IMR-90 (cell line): ENCODE results near the gene EXOC6. TPM values are rescaled to one million over a fixed set of nuclear protein-coding genes. Genes with fewer than 3 reads are reported as not detected.

Experiments
- ATAC-seq: fragments of 200-7000 bp; cut with Tn5 transposase; 2 replicates; pipeline ENCODE4 v1.9.1; 2020; ENCODE audit warnings: low read depth, mild to moderate bottlenecking, moderate library complexity
- BruUV-seq: library from RNA; stranded (reverse); fragments of 400-500 nt; replicated peaks from 2 replicates; lab custom pipeline; 2021; lab: Mats Ljungman, UMichigan
- CTCF ChIA-PET: fragments of 300-600 bp; formaldehyde crosslinking; extraction: SDS; loops from one replicate; lab custom pipeline; 2021; ENCODE audit warnings: antibody characterized with exemption; lab: Yijun Ruan, JAX
- POLR2A ChIA-PET: fragments of 300-600 bp; sonication (Branson Sonifier 250); formaldehyde crosslinking; loops from one replicate; lab custom pipeline; 2022; ENCODE audit warnings: antibody characterized with exemption; ENCODE audit not compliant: unreplicated experiment; lab: Charles Lee
- DNase-seq: peaks from one replicate; pipeline ENCODE4 v3.0.0; 2013
- H2AFZ ChIP-seq: replicated peaks from 2 replicates; pipeline ENCODE3; 2013; ENCODE audit warnings: low read length, mild to moderate bottlenecking; ENCODE audit not compliant: poor library complexity
- H2AK5ac ChIP-seq: 2 replicates; pipeline ENCODE4 v1.6.1; 2013; ENCODE audit warnings: low read depth, low read length, inconsistent platforms
- H2AK9ac ChIP-seq: replicated peaks from 2 replicates; pipeline ENCODE3; 2013; ENCODE audit warnings: mild to moderate bottlenecking, low read depth, low read length, moderate library complexity; ENCODE audit not compliant: poor library complexity
- H2BK120ac ChIP-seq: 2 replicates; pipeline ENCODE4 v1.6.1; 2013; ENCODE audit warnings: low read depth, low read length, inconsistent platforms
- H2BK15ac ChIP-seq: 3 replicates; pipeline ENCODE4 v1.6.1; 2013; ENCODE audit warnings: low read depth, low read length, inconsistent platforms
- H2BK20ac ChIP-seq: 2 replicates; pipeline ENCODE4 v1.6.1; 2013; ENCODE audit warnings: low read depth, mild to moderate bottlenecking, inconsistent platforms, low read length, moderate library complexity
- H2BK5ac ChIP-seq: 2 replicates; pipeline ENCODE4 v1.6.1; 2013; ENCODE audit warnings: mild to moderate bottlenecking, low read depth, low read length, inconsistent platforms; ENCODE audit not compliant: poor library complexity, severe bottlenecking
- H3K14ac ChIP-seq: replicated peaks from 2 replicates; pipeline ENCODE4 v1.6.1; 2013; ENCODE audit warnings: low read depth, low read length, inconsistent platforms
- H3K18ac ChIP-seq: 2 replicates; pipeline ENCODE4 v1.6.1; 2013; ENCODE audit warnings: low read depth, low read length, control low read depth
- H3K23ac ChIP-seq: 2 replicates; pipeline ENCODE4 v1.6.1; 2013; ENCODE audit warnings: low read depth, low read length, inconsistent platforms
- H3K27ac ChIP-seq: 2 replicates; pipeline ENCODE4 v1.5.1; 2013; ENCODE audit warnings: mild to moderate bottlenecking, control low read depth, low read length; ENCODE audit not compliant: insufficient read depth
- H3K27me3 ChIP-seq: 2 replicates; pipeline ENCODE4 v1.6.1; 2013; ENCODE audit warnings: low read length; ENCODE audit not compliant: control insufficient read depth, insufficient read depth
- H3K36me3 ChIP-seq: 2 replicates; pipeline ENCODE4 v1.6.1; 2013; ENCODE audit warnings: low read length, mixed read lengths; ENCODE audit not compliant: control insufficient read depth, insufficient read depth
- H3K4ac ChIP-seq: 2 replicates; pipeline ENCODE4 v1.6.1; 2013; ENCODE audit warnings: low read depth, low read length, inconsistent platforms
- H3K4me1 ChIP-seq: 2 replicates; pipeline ENCODE4 v1.6.1; 2013; ENCODE audit warnings: low read length, mixed read lengths; ENCODE audit not compliant: control insufficient read depth, insufficient read depth
- H3K4me2 ChIP-seq: 2 replicates; pipeline ENCODE4 v1.6.1; 2013; ENCODE audit warnings: low read depth, mild to moderate bottlenecking, control low read depth, low read length, moderate library complexity
- H3K4me3 ChIP-seq: 2 replicates; pipeline ENCODE4 v1.5.1; 2013; ENCODE audit warnings: low read depth, mild to moderate bottlenecking, control low read depth, low read length, moderate library complexity; ENCODE audit not compliant: insufficient read depth
- H3K56ac ChIP-seq: 2 replicates; pipeline ENCODE4 v1.6.1; 2013; ENCODE audit warnings: low read length, inconsistent platforms; ENCODE audit not compliant: insufficient read depth; ENCODE audit errors: extremely low read depth
- H3K79me1 ChIP-seq, 2 experiments: 2 replicates each; pipeline ENCODE4 v1.6.1; 2013; ENCODE audit warnings: low read length in 2 of 2, inconsistent platforms in 1 of 2, low read depth in 1 of 2
- H3K9ac ChIP-seq: 2 replicates; pipeline ENCODE4 v1.6.1; 2013; ENCODE audit warnings: low read depth, low read length, control low read depth
- H3K9me1 ChIP-seq: 2 replicates; pipeline ENCODE4 v1.6.1; 2013; ENCODE audit warnings: low read length, inconsistent platforms; ENCODE audit not compliant: insufficient read depth
- H3K9me3 ChIP-seq: 2 replicates; pipeline ENCODE4 v1.6.1; 2013; ENCODE audit warnings: low read length; ENCODE audit not compliant: control insufficient read depth, insufficient read depth
- H4K20me1 ChIP-seq: 2 replicates; pipeline ENCODE4 v1.6.1; 2013; ENCODE audit warnings: low read length, inconsistent platforms; ENCODE audit not compliant: insufficient read depth
- H4K5ac ChIP-seq: 2 replicates; pipeline ENCODE4 v1.6.1; 2013; ENCODE audit warnings: mild to moderate bottlenecking, low read depth, low read length, control low read depth
- H4K8ac ChIP-seq, 2 experiments: 2 replicates each; pipeline ENCODE4 v1.6.1; 2013; ENCODE audit warnings: low read depth in 2 of 2, low read length in 2 of 2, control low read depth in 1 of 2, inconsistent platforms in 1 of 2
- H4K91ac ChIP-seq: 2 replicates; pipeline ENCODE4 v1.6.1; 2013; ENCODE audit warnings: low read depth, low read length, inconsistent platforms; ENCODE audit not compliant: insufficient read depth
- CTCF ChIP-seq: conservative IDR thresholded peaks from 2 replicates; pipeline ENCODE4 v1.5.1; 2012; ENCODE audit warnings: mild to moderate bottlenecking, low read depth, low read length, improper control_type of control experiment
- FOS ChIP-seq: fragments of 150-350 bp; IDR thresholded peaks from 2 replicates; pipeline ENCODE4 v1.6.1; 2016; ENCODE audit warnings: low read depth, low read length
- RAD21 ChIP-seq: IDR thresholded peaks from 2 replicates; pipeline ENCODE4 v1.6.1; 2012; ENCODE audit warnings: low read length, improper control_type of control experiment
- SMC3 ChIP-seq: fragments of 150-350 bp; IDR thresholded peaks from 2 replicates; pipeline ENCODE4 v1.6.1; 2016; ENCODE audit warnings: low read depth, mild to moderate bottlenecking, antibody characterized with exemption, low read length, moderate library complexity
- WGBS, 2 experiments: methylation state at CpG; one replicate each; pipeline versions ENCODE4 v1.1.5 to v1.1.7; 2013; ENCODE audit warnings: missing lambda C conversion rate in 2 of 2; ENCODE audit not compliant: insufficient read length in 1 of 2; ENCODE audit errors: extremely low coverage in 2 of 2; 5-methylcytosine and 5-hydroxymethylcytosine counted together
- dilution Hi-C: fragments of 300-500 bp; cut with HindIII; formaldehyde crosslinking; loops from one replicate; pipeline ENCODE4 v1.14.3; 2018; ENCODE audit warnings: low sequenced_read_pairs; ENCODE audit not compliant: unreplicated experiment
- in situ Hi-C: fragments of 300-500 bp; cut with MboI; formaldehyde crosslinking; loops from 3 replicates; pipeline ENCODE4 v1.14.3; 2019; ENCODE audit warnings: low sequenced_read_pairs, inconsistent platforms, mixed read lengths
- intact Hi-C: fragments of 100-400 bp; cut with micrococcal nuclease; formaldehyde crosslinking; loops from 2 replicates; pipeline ENCODE4 v1.10.0; 2022
- polyA plus RNA-seq, 3 experiments: library from polyadenylated mRNA; depleted of rRNA; stranded (reverse); fragments of >200 nt; gene quantifications; 2 replicates each; pipeline ENCODE4 v1.2.3, GENCODE V29; 2012; ENCODE audit warnings: low replicate concordance in 1 of 3
- total RNA-seq: library from RNA; depleted of rRNA; stranded (reverse); fragments of >200 nt; gene quantifications from 2 replicates; pipeline ENCODE4 v1.2.3, GENCODE V29; 2012

EXOC6 gene
- total and polyA plus RNA-seq, 2 of the 4 experiments (the other 2 are of a cell fraction) = 4.5 to 11.5 TPM

GRCh38 chr10:92880233-92880861, 32.0 kb downstream of the EXOC6 start:
- no peaks in the 10 kb centered on the region for H3K9me3 ChIP-seq
- dilution Hi-C loops (no loop called here), in situ Hi-C loops (loop anchor here (25.0 kb wide), 2 partner anchors 432 to 632 kb away; no protein-coding TSS in a partner anchor), intact Hi-C loops (loop anchor here (1.0 to 2.0 kb wide), 4 partner anchors 37 to 363 kb away; partner anchors contain the start of gene HHEX)
- no peak overlapping the region for H3K9ac ChIP-seq
- H4K8ac ChIP-seq = no peak overlapping the region
- DNase-seq (peak; percentile 63), ATAC-seq (peak; percentile 92)
- H3K4me1 ChIP-seq = no peaks in the 10 kb centered on the region
- no peak overlapping the region for H3K27ac ChIP-seq
- no CpG with 5 or more reads among the region's 4 CpGs for WGBS, 2 experiments
- H3K4ac ChIP-seq = no peak overlapping the region
- no peaks in the 10 kb centered on the region for H3K36me3 ChIP-seq
- no peak overlapping the region for H2BK120ac ChIP-seq
- no peak overlapping the region for H3K23ac ChIP-seq
- ChIA-PET CTCF (interaction anchor here (0.6 to 1.0 kb wide), 2 partner anchors 37 to 138 kb away, joined by 3 to 6 read pairs; no protein-coding TSS in a partner anchor), POLR2A (interaction anchor here (0.5 kb wide), 1 partner anchor 548 kb away, joined by 8 read pairs; no protein-coding TSS in a partner anchor)
- H4K20me1 ChIP-seq = no peaks in the 10 kb centered on the region
- TF ChIP-seq CTCF (peak; percentile 73), FOS (no peak), SMC3 (peak; percentile 76), RAD21 (peak; percentile 74)
- H2AK9ac ChIP-seq = no peak overlapping the region
- H3K18ac ChIP-seq = no peak overlapping the region
- H3K4me2 ChIP-seq = no peak overlapping the region
- H3K56ac ChIP-seq = no peak overlapping the region
- H4K5ac ChIP-seq = no peak overlapping the region
- no peaks in the 10 kb centered on the region for H3K9me1 ChIP-seq
- no peak overlapping the region for H2AK5ac ChIP-seq
- no peak overlapping the region for H2BK20ac ChIP-seq
- no peak overlapping the region for H4K91ac ChIP-seq
- H3K27me3 ChIP-seq = no peaks in the 10 kb centered on the region
- H3K79me1 ChIP-seq = peaks cover 4 to 17% of the 10 kb centered on the region in 2 experiments; a peak in 3 of 4 replicates
- no TSS peak for BruUV-seq
- H2BK5ac ChIP-seq = no peak overlapping the region
- no peak overlapping the region for H3K14ac ChIP-seq
- H3K4me3 ChIP-seq = no peak overlapping the region
- H2AFZ ChIP-seq = no peak overlapping the region
- H2BK15ac ChIP-seq = no peak overlapping the region
